GM23338 (cell line): ENCODE measurements around the gene MYH2. TPM values are rescaled to one million over a fixed set of nuclear protein-coding genes. Genes with fewer than 3 reads are reported as not detected.

Experiments
- polyA plus RNA-seq: library from polyadenylated mRNA; unstranded; fragments of >200 nt; fragmentation: Nextera tagmentation; extraction: Ambion mirVana; gene quantifications from 2 replicates; pipeline ENCODE4 v1.2.1, GENCODE V29; 2016
- total RNA-seq: library from RNA; depleted of rRNA; stranded (reverse); fragments of >200 nt; shearing (Covaris generic); gene quantifications from 2 replicates; pipeline ENCODE4 v1.2.3, GENCODE V29; 2014; rRNA removed

Gene MYH2
- total and polyA plus RNA-seq, 2 experiments from 2014 or later = 7.5 to 27.7 TPM

Other genes with a start within 250 kb of the MYH2 start
- gene MYH13, start 176.7 kb downstream of the MYH2 start, total RNA-seq = not detected in 2 replicates
- not detected in 2 replicates for gene MYH13, start 176.7 kb downstream of the MYH2 start, polyA plus RNA-seq
- not detected in 2 replicates for gene MYH8, start 127.7 kb downstream of the MYH2 start, total RNA-seq
- not detected in 2 replicates for gene MYH8, start 127.7 kb downstream of the MYH2 start, polyA plus RNA-seq
- not detected in 2 replicates for gene MYH4, start 80.1 kb downstream of the MYH2 start, total RNA-seq
- gene MYH4, start 80.1 kb downstream of the MYH2 start, polyA plus RNA-seq = not detected in 2 replicates
- not detected in 2 replicates for gene MYH1, start 31.1 kb downstream of the MYH2 start, total RNA-seq
- not detected in 2 replicates for gene MYH1, start 31.1 kb downstream of the MYH2 start, polyA plus RNA-seq
- gene MYH3, start 107.7 kb upstream of the MYH2 start, total RNA-seq = 1.1 and 1.8 TPM in 2 replicates
- gene MYH3, start 107.7 kb upstream of the MYH2 start, polyA plus RNA-seq = 0.73 and 0.84 TPM in 2 replicates
- 69.4 and 72.5 TPM in 2 replicates for gene SCO1, start 147.9 kb upstream of the MYH2 start, total RNA-seq
- 37.6 and 43.9 TPM in 2 replicates for gene SCO1, start 147.9 kb upstream of the MYH2 start, polyA plus RNA-seq
- gene ADPRM, start 147.9 kb upstream of the MYH2 start, total RNA-seq = 4.8 and 8.8 TPM in 2 replicates
- gene ADPRM, start 147.9 kb upstream of the MYH2 start, polyA plus RNA-seq = 6.8 and 7.6 TPM in 2 replicates
- 1.2 and 3.1 TPM in 2 replicates for gene TMEM220, start 180.4 kb upstream of the MYH2 start, total RNA-seq
- 7.2 and 7.8 TPM in 2 replicates for gene TMEM220, start 180.4 kb upstream of the MYH2 start, polyA plus RNA-seq